Measurements from ENCODE around the gene PRKD2. TPM values are rescaled to one million over a fixed set of nuclear protein-coding genes. Genes with fewer than 3 reads are reported as not detected.
A peak's percentile ranks its signal among the peaks of the same experiment; 100 is the strongest.
"Not testable (repeated sequence)": the region's sequence is repeated elsewhere in the genome, so short reads cannot be mapped to it uniquely, and the experiment has no call there.

Gene PRKD2
- total and polyA plus RNA-seq, 12 donors, result 6.8 to 77.1 (median 26.8) TPM

GRCh38 chr19:46630586-46631205, 86.2 kb downstream of the PRKD2 start:
- no peak for DNase-seq
- Histone ChIP-seq H3K36me3 (replicated peaks in 1 of 2) (no peaks in the 10 kb centered on the region), H3K4me1 (replicated peaks in 1 of 2) (peaks cover 17 to 39% of the 10 kb centered on the region in 2 donors), H3K4me3 (no peak overlapping the region), H3K27ac (peak overlapping the region in 1 of 5 donors; percentile 50), H3K9me3 (replicated peaks in 1 of 3) (no peaks in the 10 kb centered on the region), H3K27me3 (no peaks in the 10 kb centered on the region)
- TF ChIP-seq POLR2A (IDR thresholded peaks at IDR 0.05) (no peak), CTCF (IDR thresholded peaks at IDR 0.05) (no peak)
- 77 to 85% (median 83%) methylated on average over 7 to 14 of the region's 14 CpGs for WGBS, 4 donors
- intact Hi-C loops (cut with DNase I), result no loop called here

GRCh38 chr19:46629546-46630025, 87.3 kb downstream of the PRKD2 start:
- WGBS, 4 donors, result 65 to 78% (median 74%) methylated on average over 11 to 15 of the region's 15 CpGs
- Histone ChIP-seq H3K27ac (peak overlapping the region in 2 of 5 donors; percentile 53 to 71), H3K4me3 (no peak overlapping the region), H3K4me1 (replicated peaks in 1 of 2) (peaks cover 20 to 44% of the 10 kb centered on the region in 2 donors), H3K27me3 (no peaks in the 10 kb centered on the region), H3K36me3 (replicated peaks in 1 of 2) (no peaks in the 10 kb centered on the region), H3K9me3 (replicated peaks in 1 of 3) (no peaks in the 10 kb centered on the region)
- intact Hi-C loops (cut with DNase I), result loop anchor here in 1 of 2 donors (10.0 kb wide), 1 partner anchor 195 kb away; no protein-coding TSS in a partner anchor
- peak in 3 of 7 donors; percentile 57 to 86 (median 70) for DNase-seq
- TF ChIP-seq POLR2A (IDR thresholded peaks at IDR 0.05) (no peak), CTCF (IDR thresholded peaks at IDR 0.05) (no peak)

- DNase-seq; H3K9me3 ChIP-seq (replicated peaks in 1 of 3); H3K27me3 ChIP-seq; H3K4me3 ChIP-seq; H3K36me3 ChIP-seq (replicated peaks in 1 of 2): not testable (repeated sequence)
- WGBS, 4 donors, result 57 to 62% (median 59%) methylated on average over 7 of the region's 7 CpGs
- intact Hi-C loops (cut with DNase I), result loop anchor here in 1 of 2 donors (10.0 kb wide), 1 partner anchor 196 kb away; no protein-coding TSS in a partner anchor
- Histone ChIP-seq H3K27ac (peak overlapping the region in 2 of 5 donors; percentile 53 to 71), H3K4me1 (replicated peaks in 1 of 2) (peaks cover 18 to 43% of the 10 kb centered on the region in 2 donors)
These were observed 87.9 kb downstream of the PRKD2 start for GRCh38 chr19:46628970-46629369.

- Histone ChIP-seq H3K4me1 (replicated peaks in 1 of 2) (peaks cover 13 to 31% of the 10 kb centered on the region in 2 donors), H3K27me3 (no peaks in the 10 kb centered on the region), H3K36me3 (replicated peaks in 1 of 2) (no peaks in the 10 kb centered on the region), H3K9me3 (replicated peaks in 1 of 3) (no peaks in the 10 kb centered on the region), H3K27ac (peak overlapping the region in 3 of 5 donors; percentile 29 to 82 (median 73)), H3K4me3 (no peak overlapping the region)
- intact Hi-C loops (cut with DNase I), result loop anchor here in 1 of 2 donors (10.0 kb wide), 1 partner anchor 198 kb away; no protein-coding TSS in a partner anchor
- WGBS, 4 donors, result 44 to 55% (median 50%) methylated on average over 12 to 14 of the region's 14 CpGs
- DNase-seq, result peak in 3 of 7 donors; percentile 52 to 74 (median 54)
- TF ChIP-seq CTCF (IDR thresholded peaks at IDR 0.05), result no peak
- no peak for TF ChIP-seq POLR2A (IDR thresholded peaks at IDR 0.05)
These were observed 90.5 kb downstream of the PRKD2 start for GRCh38 chr19:46626446-46626845.

Data from adrenal gland (tissue), 12 donors.